ENCODE data around the gene MUSK. TPM values are rescaled to one million over a fixed set of nuclear protein-coding genes. Genes with fewer than 3 reads are reported as not detected.

The MUSK gene
- total and polyA plus RNA-seq, 2 of the 8 experiments (the other 6 are each of a cell fraction or from before 2014, with no cell fraction given), result not detected

DNA sequence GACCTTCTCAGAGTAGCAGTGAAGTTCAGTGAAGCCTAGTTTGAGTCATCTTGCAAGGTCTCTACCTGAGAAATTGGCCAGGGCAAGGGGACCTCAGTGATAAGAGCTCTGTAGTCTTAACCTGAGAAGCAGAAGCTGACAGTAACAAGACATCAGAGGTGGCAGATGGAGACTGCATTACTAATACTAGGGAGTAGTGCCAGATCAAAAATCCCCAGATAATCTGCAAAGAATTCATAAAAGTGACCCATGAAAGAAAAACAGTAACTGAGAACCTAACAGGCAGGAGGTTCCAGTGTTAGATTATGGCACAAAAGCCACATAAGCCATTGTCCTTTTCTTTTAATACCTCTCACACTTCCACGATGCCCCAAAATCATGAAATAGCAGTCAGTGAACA is 175.5 kb downstream of the MUSK start:
- H3K4me1 ChIP-seq (replicated peaks in 1 of 4; ENCODE audit: control insufficient read depth in 3 of 4, insufficient read depth in 4 of 4, low read length in 3 of 4), result no peaks in the 10 kb centered on the region
- H3K14ac ChIP-seq (ENCODE audit: insufficient read length), result no peak overlapping the region
- H3K4ac ChIP-seq (replicated peaks; ENCODE audit: insufficient read length, low read depth, low read length), result no peak overlapping the region
- no peak overlapping the region for H2AFZ ChIP-seq (ENCODE audit: low read length)
- WGBS, 2 experiments (ENCODE audit: extremely low coverage in 1 of 2, insufficient coverage in 1 of 2, insufficient read length in 1 of 2, insufficient replicate concordance in 2 of 2, low coverage in 1 of 2, low lambda C conversion rate in 2 of 2, missing lambda C conversion rate in 1 of 2), result 100% methylated on average over 1 of the region's 1 CpG; no CpG with 5 or more reads in 1 of the 2 experiments
- no peak overlapping the region for H2BK120ac ChIP-seq (replicated peaks; ENCODE audit: low read depth, low read length)
- H2AK5ac ChIP-seq (ENCODE audit: low read depth, low read length), result no peak overlapping the region
- no peak overlapping the region for H2BK20ac ChIP-seq (ENCODE audit: low read length)
- no peak overlapping the region for H3K27ac ChIP-seq (ENCODE audit: low read depth, low read length)
- no peaks in the 10 kb centered on the region for H3K9me3 ChIP-seq (ENCODE audit: insufficient read depth in 2 of 2, low read depth in 1 of 2, low read length in 1 of 2)
- H3K4me2 ChIP-seq (ENCODE audit: insufficient read depth in 1 of 2, low read depth in 2 of 2, low read length in 2 of 2), result no peak overlapping the region
- H2BK5ac ChIP-seq (ENCODE audit: low read depth, low read length), result no peak overlapping the region
- H3K79me1 ChIP-seq (ENCODE audit: low read depth, low read length), result no peaks in the 10 kb centered on the region
- no peak overlapping the region for H3K4me3 ChIP-seq (ENCODE audit: extremely low read depth in 1 of 4, insufficient read depth in 2 of 4, low read depth in 3 of 4, low read length in 4 of 4)
- H4K8ac ChIP-seq (ENCODE audit: extremely low read depth, insufficient read depth, low read length), result no peak overlapping the region
- TF ChIP-seq SIX5 (IDR thresholded peaks at IDR 0.05; ENCODE audit: low read depth, low read length), result no peak
- TF ChIP-seq CREB1 (IDR thresholded peaks at IDR 0.05), result no peak
- TF ChIP-seq SP2 (IDR thresholded peaks at IDR 0.05; ENCODE audit: low read length), result no peak
- no peak for TF ChIP-seq KDM4A (IDR thresholded peaks at IDR 0.05; ENCODE audit: low read depth, low read length, severe bottlenecking)
- TF ChIP-seq HDAC6 (IDR thresholded peaks at IDR 0.05; ENCODE audit: low read depth, low read length), result no peak
- no peak overlapping the region for H2BK15ac ChIP-seq (ENCODE audit: low read length)
- no peak overlapping the region for H3K18ac ChIP-seq (ENCODE audit: extremely low read depth, low read length)
- H3K36me3 ChIP-seq (ENCODE audit: control insufficient read depth in 2 of 4, insufficient read depth in 4 of 4, low read length in 3 of 4), result no peaks in the 10 kb centered on the region
- POLR2A ChIA-PET (ENCODE audit: partially characterized antibody), result no interaction called here
- no peak overlapping the region for H3K23ac ChIP-seq (ENCODE audit: insufficient read length)
- H4K20me1 ChIP-seq (replicated peaks in 1 of 2; ENCODE audit: control insufficient read depth in 1 of 2, insufficient read depth in 2 of 2, low read length in 2 of 2), result no peaks in the 10 kb centered on the region
- no peak overlapping the region for H3K56ac ChIP-seq (replicated peaks; ENCODE audit: insufficient read length, low read depth, low read length)
- CTCF ChIA-PET (ENCODE audit: partially characterized antibody), result no interaction called here
- no peak overlapping the region for H3K9ac ChIP-seq (replicated peaks in 1 of 4; ENCODE audit: extremely low read depth in 1 of 4, low read depth in 3 of 4, low read length in 3 of 4)
- H4K5ac ChIP-seq (ENCODE audit: insufficient read length, low read depth, low read length), result no peak overlapping the region
- DNase-seq (ENCODE audit: low read depth in 1 of 2, low spot score in 2 of 2) (no peak), FAIRE-seq (no peak)
- no peak overlapping the region for H4K91ac ChIP-seq (replicated peaks; ENCODE audit: insufficient read length, low read length)
- peaks cover 3% of the 10 kb centered on the region; the same call in 1 of the 2 replicates for H3K23me2 ChIP-seq (ENCODE audit: low read depth, low read length)
- no peaks in the 10 kb centered on the region for H3K79me2 ChIP-seq (ENCODE audit: control insufficient read depth in 1 of 2, insufficient read depth in 2 of 2, low read length in 2 of 2)
- no peaks in the 10 kb centered on the region for H3K27me3 ChIP-seq (replicated peaks in 1 of 4; ENCODE audit: control insufficient read depth in 3 of 4, extremely low read depth in 1 of 4, insufficient read depth in 3 of 4, low read length in 3 of 4)
- no peak overlapping the region for H2BK12ac ChIP-seq (ENCODE audit: low read depth, low read length)
